Measurements from ENCODE around the gene ERC2.
"Not testable (repeated sequence)": the region's sequence is repeated elsewhere in the genome, so short reads cannot be mapped to it uniquely, and the experiment has no call there.

ERC2 gene

GRCh38 chr3:55863028-55863427 lies 605.2 kb downstream of the ERC2 start:
- no peak for DNase-seq

DNA sequence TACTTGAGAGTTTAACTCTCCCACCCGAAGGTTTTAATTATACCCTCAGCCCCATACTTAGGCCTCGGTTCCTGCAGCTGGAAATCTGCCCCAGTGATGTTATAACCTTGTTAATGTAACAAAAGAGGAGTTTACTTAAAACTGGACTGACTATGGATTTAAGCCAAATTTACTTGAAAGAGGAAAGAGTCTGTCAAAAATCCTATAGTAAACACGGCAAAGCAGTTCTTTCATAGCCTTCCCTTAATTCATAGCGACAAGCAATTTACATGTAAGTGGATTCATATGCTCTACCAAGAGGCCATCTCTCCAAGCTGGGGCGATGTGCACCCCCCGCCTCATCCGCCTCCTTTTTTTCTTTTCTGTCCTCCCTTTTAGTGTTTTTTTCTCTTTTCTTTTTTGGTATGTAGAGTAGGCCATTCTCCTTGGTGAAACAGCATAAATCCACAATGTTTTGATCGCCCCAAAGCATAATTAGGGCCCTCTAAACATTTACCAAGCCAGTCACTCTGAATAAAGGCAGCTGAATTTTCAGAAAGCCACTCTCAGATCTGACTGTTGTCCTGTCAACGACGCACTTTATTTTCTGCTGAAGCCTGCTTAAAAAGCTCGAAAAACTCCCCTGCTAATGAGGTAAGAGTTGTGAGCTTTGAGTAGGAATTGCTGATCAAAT lies 608.1 kb downstream of the ERC2 start:
- DNase-seq: no peak

GRCh38 chr3:55859305-55859704 lies 609.0 kb downstream of the ERC2 start:
- no peak for DNase-seq

DNA sequence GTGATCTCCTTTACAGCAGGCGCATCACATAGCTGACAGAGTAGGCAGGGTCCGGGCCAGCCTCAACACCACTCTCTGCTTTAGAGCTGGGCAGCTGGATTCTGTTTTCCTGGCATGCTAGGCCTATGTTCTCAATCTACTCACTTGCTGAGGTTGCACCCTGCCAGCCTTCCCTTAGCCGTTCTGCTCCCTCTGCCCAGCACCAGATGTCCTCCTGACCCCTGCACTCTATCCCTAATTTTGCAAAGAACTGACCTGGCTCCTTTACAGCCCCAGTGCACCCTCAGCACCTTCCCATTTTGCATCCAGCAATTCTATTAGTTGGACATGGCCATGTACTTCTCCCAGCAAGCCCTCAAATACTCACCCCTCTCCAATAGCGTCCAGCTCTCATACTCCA lies 609.5 kb downstream of the ERC2 start:
- DNase-seq: no peak

DNA sequence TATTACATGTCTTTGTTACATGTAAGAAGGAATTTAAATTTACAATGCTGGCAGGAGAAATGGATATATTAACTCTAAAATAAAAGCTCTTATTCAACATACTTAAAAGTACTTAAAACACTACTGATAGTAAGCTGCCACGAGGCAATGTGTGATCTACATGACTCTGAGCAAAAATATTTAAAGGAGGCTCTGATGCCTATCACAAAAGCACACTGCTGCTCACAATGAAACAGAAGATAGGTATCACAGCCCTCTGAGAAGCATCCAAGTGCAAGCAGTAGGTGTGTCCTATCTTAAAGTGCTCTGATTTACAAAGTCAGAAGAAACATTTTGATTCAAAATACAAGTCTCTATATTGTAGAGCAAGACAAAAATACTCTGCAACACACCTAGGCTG lies 610.0 kb downstream of the ERC2 start:
- no peak for DNase-seq

DNA sequence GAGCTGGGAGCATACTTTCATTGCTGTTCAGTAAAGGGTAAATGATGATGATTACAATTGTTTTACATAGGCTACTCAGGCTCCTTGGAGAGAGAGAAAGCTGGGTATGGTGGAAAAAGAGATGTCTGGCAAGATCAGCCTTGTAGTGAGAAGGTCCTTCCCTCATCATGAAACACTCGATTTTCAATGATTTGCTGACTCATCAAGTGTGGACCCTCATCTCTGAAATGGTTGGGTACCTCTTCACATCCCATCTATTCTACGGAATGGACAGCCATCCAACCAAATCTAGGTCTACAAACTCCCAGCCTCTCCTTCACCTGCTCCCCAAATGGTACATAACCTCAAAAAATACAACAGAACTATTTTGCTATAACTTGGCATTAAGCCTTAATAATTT lies 610.6 kb downstream of the ERC2 start:
- no peak for DNase-seq

DNA sequence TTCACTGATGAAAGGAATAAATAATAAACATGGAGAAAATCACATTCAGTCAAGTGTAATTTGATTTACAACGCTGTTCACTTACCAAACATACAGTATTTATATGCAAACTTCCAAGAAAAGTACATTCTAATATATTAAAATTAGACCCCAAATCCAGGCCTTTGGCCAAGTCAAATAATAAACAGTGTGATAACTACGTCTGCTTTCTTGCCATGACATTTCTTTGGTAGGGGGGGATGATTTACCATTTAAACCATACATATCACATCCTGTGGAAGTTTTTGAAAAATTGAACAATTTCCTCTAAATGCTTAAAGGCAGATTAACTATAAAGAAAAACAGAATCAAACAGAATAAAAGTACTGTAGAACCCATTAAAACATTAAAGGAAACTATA lies 613.0 kb downstream of the ERC2 start:
- no peak for DNase-seq

DNA sequence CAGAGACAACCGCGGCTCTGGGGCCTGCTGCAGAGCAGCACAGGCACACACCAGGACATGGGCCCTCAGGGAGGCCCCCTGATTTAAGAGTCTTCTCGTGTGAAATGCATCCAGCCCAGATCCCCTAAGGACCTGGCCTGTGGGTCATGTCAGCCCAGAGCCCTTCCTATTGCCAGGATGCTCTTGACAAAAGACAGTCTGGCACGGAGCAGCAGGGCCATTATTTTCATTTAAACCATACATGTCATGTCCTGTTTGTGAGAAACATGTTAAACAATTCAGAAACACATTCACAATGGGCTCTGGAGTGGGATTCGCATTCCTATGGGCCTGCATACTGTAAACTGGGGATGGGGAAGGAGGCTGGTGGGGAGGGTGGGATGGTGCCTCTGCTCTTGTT lies 613.8 kb downstream of the ERC2 start:
- DNase-seq: no peak

DNA sequence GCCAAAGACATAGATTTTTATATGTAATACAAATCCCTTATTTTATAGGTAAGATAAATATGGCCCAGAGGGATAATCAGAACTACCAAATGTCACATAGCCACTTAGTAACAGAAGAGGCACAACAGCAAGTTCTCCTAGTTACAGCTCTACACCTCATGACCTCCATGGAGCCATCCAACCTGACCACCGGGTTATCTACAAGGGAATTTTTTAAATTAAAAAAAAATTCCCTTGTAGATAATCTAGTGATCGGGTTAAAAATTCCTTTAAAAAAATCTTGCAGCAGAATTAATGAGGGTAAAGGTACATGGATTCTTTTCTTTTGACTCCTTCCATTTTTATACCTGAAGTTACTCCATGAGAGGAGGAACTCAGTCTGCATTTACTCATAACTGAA lies 615.9 kb downstream of the ERC2 start:
- no peak for DNase-seq

DNA sequence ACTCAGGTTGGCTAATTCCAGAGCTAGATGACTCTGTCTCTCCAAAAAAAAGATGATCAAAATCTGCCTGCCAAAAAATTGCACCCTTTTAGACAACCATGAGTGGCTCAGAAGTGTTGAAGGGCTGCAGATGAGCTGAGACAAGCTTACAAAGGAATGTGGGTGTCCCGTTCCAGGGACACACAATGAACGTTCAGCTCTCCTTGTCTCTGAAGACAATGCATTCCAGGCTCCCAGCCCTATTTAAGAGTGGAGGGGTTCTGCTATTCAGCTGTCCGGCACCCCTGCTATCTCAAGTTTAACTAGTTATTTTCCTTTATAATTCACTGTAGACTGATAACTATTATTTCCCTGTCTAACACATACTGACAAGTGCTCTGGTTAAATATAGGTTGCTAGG lies 626.1 kb downstream of the ERC2 start:
- no peak for DNase-seq

- not testable (repeated sequence) for DNase-seq
These were observed 636.4 kb downstream of the ERC2 start for GRCh38 chr3:55831876-55832275.

DNA sequence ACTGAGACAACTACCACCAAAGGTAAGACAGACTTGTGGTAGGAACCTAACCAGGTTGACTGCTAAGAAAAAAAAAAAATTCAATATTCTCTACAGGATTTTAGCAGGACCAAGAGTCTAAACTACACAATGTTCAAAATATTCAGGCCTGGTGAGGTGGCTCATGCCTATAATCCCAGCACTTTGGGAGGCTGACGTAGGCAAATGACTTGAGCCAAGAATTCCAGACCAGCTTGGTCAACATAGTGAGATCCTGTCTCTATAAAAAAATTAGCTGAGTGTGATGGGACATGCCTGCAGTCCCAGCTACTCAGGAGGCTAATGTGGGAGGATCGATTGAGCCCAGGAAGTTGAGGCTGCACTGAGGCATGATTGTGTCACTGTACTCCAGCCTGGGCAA lies 639.6 kb downstream of the ERC2 start:
- DNase-seq: no peak

- no peak for DNase-seq
These were observed 640.5 kb downstream of the ERC2 start for GRCh38 chr3:55827786-55828185.

GRCh38 chr3:55826731-55827496 lies 641.4 kb downstream of the ERC2 start:
- DNase-seq: no peak

- DNase-seq: no peak
These were observed 642.2 kb downstream of the ERC2 start for GRCh38 chr3:55826097-55826496.

DNA sequence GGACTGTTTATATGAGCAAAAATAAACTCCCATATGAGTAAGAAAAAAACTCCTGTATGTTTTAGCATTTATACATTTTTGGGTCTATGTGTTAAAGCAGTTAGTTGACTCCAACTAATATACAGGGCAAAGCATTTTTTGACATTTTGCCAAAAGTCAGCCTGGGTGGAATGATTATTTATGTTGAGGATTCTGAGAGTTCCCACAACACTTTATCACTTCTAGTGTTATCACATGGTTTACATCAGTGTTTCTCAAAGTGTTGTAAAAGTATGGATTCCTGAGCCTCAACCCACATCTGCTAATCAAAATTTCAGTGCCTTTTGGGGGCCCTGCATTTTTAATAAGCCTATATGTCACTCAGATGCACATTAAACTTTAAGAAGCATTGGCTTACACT lies 643.9 kb downstream of the ERC2 start:
- no peak for DNase-seq

DNA sequence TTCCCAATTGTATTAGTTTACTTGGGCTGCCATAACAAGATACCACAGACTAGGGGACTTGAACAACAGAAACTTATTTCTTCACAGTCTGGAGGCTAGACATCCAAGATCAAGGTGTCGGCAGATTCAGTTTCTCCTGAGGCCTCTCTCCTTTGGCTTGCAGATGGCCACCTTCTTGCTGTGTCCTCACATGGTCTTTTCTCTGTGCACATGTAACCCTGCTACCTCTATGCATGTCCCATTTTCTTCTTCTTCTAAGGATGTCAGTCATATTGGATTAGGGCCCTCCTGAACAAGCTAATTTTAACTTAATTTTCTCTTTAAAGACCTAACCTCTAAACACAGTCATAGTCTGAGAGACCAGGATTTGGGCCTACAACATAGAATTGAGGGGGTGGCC lies 644.4 kb downstream of the ERC2 start:
- DNase-seq: no peak

DNA sequence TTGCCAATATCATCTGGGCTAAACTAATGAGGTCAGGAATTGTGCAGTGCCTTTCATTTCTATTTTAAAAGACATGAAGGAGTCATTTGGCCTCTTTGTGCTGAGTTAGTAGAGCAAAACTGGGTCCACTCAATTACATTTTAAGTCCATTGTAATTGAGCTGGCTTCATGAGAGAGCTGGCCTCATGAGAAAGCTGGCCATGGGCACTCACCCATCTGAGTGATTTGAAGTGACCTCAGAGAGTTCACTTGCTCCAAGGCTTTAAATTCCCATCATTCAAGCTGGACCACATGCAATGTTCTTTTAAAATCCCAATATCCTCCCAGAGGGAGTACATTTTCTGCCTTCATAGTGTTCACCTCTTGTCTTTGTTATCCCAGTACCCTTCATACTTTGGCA lies 645.3 kb downstream of the ERC2 start:
- DNase-seq: no peak

DNA sequence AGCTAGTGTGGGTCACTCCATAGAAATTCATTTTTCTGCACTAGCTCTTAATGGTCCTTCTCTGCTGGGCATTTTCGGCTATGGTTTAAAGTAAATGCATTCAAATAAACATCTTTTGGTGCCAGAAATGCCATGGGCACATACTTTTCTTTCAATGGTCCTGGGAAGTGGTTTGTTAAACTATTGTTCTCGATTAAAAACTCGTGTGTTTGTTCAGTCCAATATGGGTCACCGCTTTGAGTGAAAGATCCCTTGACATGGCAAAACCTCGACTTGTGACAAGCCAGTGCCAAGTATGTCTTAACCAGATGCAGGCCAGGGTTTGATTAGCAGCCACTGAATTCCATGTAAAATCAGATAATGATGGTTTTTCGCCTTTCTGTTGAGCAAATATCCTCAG lies 649.3 kb downstream of the ERC2 start:
- DNase-seq: no peak

GRCh38 chr3:55818485-55818884 lies 649.8 kb downstream of the ERC2 start:
- no peak for DNase-seq

- DNase-seq: no peak
These were observed 651.3 kb downstream of the ERC2 start for GRCh38 chr3:55816794-55817576.

DNA sequence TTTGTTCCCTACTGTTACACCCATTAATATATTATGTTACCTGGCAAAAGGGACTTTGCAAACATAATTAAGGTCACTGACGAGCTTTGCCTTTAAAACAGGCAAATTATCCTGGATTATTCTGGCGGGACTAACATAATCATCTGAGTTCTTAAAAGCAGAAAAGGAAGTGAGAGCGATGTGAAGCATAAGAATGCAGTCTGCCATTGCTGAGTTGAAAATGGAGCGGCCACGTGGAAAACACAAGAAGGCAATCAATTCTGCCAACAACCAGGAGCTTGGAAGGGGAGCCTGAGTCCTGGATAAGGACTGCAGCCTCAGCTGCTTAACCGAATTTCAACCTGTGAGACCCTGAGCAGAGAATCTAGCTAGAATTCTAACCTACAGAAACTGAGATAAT lies 653.0 kb downstream of the ERC2 start:
- DNase-seq: no peak

GRCh38 chr3:55813268-55814097 lies 654.8 kb downstream of the ERC2 start:
- DNase-seq: no peak
